Nephron (organoid): ENCODE results near the gene TMEM169.

ENCODE experiments used
- H3K27ac Mint-ChIP-seq, 3 experiments: 2 replicates each; pipeline ENCODE4 v1.8.0; 2020; ENCODE audit warnings: mixed read lengths in 3 of 3, mild to moderate bottlenecking in 2 of 3, moderate library complexity in 1 of 3
- H3K27me3 Mint-ChIP-seq: 2 replicates; pipeline ENCODE4 v1.8.0; 2021; ENCODE audit warnings: low read depth, mild to moderate bottlenecking, moderate library complexity, mixed read lengths
- H3K36me3 Mint-ChIP-seq: 2 replicates; pipeline ENCODE4 v1.8.0; 2020; ENCODE audit warnings: low read depth, mixed read lengths
- H3K4me1 Mint-ChIP-seq: 2 replicates; pipeline ENCODE4 v1.8.0; 2020; ENCODE audit warnings: mixed read lengths
- H3K4me3 Mint-ChIP-seq, 3 experiments: 2 replicates each; pipeline ENCODE4 v1.8.0; 2020; ENCODE audit warnings: mild to moderate bottlenecking in 3 of 3, mixed read lengths in 3 of 3, moderate library complexity in 2 of 3
- H3K9me3 Mint-ChIP-seq: 2 replicates; pipeline ENCODE4 v1.8.0; 2020; ENCODE audit warnings: mixed read lengths
- TF ChIP-seq, protein P1 (sequence below), 3 experiments: fragments of 200-600 bp; sonication (generic); IDR thresholded peaks; one replicate each; pipeline ENCODE4 v1.5.0; 2021; ENCODE audit warnings: antibody characterized with exemption in 3 of 3; ENCODE audit not compliant: unreplicated experiment in 3 of 3

Gene TMEM169

DNA sequence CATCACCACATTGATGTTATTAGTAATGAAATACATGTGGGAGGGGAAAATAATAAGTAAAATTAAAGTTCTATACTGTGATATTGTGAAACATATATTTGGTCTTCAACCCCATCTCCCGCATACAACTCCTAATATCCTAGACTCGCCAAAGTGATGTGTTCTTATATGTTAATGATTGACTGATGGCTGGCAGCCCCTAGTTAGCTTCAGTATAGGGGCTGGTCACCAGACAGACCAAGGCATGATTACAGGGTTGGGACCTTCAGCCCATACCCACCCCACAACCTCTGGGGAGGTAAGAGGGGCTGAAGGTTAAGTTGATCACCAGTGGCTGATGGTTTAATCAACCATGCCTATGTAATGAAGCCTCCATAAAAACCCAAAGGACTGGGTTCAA lies 40.3 kb upstream of the TMEM169 start:
- Mint-ChIP-seq H3K9me3 (no peaks in the 10 kb centered on the region), H3K27me3 (no peaks in the 10 kb centered on the region), H3K36me3 (peaks cover 32% of the 10 kb centered on the region), H3K27ac (no peak overlapping the region), H3K4me3 (no peak overlapping the region), H3K4me1 (no peaks in the 10 kb centered on the region)
- TF ChIP-seq, protein P1, sequence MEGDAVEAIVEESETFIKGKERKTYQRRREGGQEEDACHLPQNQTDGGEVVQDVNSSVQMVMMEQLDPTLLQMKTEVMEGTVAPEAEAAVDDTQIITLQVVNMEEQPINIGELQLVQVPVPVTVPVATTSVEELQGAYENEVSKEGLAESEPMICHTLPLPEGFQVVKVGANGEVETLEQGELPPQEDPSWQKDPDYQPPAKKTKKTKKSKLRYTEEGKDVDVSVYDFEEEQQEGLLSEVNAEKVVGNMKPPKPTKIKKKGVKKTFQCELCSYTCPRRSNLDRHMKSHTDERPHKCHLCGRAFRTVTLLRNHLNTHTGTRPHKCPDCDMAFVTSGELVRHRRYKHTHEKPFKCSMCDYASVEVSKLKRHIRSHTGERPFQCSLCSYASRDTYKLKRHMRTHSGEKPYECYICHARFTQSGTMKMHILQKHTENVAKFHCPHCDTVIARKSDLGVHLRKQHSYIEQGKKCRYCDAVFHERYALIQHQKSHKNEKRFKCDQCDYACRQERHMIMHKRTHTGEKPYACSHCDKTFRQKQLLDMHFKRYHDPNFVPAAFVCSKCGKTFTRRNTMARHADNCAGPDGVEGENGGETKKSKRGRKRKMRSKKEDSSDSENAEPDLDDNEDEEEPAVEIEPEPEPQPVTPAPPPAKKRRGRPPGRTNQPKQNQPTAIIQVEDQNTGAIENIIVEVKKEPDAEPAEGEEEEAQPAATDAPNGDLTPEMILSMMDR (IDR thresholded peaks at IDR 0.05; ENCODE audit: unreplicated experiment in 3 of 3): no peak

DNA sequence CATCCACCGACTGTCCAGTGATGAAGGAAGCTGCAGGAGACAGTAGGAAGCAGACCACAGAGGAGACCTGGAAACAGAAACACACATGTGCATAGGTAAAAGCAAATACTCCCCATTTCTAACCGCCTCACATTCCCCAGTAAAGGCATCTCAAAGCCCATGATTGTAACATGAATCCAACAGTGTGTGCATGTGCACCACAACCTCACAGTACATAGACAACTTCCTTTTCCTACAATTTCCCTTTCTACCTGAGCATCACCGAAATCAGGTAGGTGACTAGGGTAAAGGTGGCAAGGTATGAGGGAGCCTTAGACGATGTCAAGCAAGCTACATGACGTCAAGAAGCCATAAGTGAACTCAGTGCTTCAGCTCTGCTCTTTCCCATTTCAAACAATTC lies 37.8 kb upstream of the TMEM169 start:
- no peaks in the 10 kb centered on the region for H3K4me1 Mint-ChIP-seq
- no peaks in the 10 kb centered on the region for H3K9me3 Mint-ChIP-seq
- TF ChIP-seq, protein P1 (IDR thresholded peaks at IDR 0.05; ENCODE audit: unreplicated experiment in 3 of 3): no peak
- peak overlapping the region in 1 of 3 experiments; percentile 15 for H3K27ac Mint-ChIP-seq
- H3K36me3 Mint-ChIP-seq: peaks cover 26% of the 10 kb centered on the region
- no peaks in the 10 kb centered on the region for H3K27me3 Mint-ChIP-seq
- no peak overlapping the region for H3K4me3 Mint-ChIP-seq

DNA sequence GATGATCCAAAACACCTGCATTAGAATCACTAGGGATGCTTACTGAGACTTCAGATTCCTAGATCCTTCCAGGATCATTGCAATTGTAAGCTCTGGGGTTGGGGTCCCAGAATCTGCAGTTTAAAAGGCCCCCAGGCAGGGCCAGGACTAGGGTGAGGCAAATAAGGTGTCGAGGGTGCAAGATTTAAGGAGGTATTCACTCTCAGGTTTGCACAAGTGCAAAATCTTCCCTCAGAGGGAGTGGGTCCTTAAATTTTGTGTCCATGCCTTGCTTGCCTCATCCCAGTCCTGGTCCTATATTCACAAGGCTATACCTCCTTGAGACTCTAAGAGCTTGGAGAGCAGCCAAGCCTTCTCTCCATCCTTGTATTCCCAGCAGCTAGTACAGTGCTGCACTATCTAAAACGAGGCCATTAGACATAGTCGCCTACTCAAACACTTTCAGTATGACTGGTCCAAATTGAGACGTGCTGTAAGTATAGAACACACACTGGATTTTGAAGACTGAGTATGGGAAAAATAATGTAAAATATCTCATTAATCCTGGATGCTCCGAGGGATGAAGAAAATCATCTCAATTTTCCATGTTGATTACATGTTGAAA lies 36.7 kb upstream of the TMEM169 start:
- H3K36me3 Mint-ChIP-seq: peaks cover 23% of the 10 kb centered on the region
- no peak overlapping the region for H3K4me3 Mint-ChIP-seq
- H3K27ac Mint-ChIP-seq: peak overlapping the region in 1 of 3 experiments; percentile 4
- no peaks in the 10 kb centered on the region for H3K27me3 Mint-ChIP-seq
- no peaks in the 10 kb centered on the region for H3K9me3 Mint-ChIP-seq
- TF ChIP-seq, protein P1 (IDR thresholded peaks at IDR 0.05; ENCODE audit: unreplicated experiment in 3 of 3): no peak
- H3K4me1 Mint-ChIP-seq: no peaks in the 10 kb centered on the region

DNA sequence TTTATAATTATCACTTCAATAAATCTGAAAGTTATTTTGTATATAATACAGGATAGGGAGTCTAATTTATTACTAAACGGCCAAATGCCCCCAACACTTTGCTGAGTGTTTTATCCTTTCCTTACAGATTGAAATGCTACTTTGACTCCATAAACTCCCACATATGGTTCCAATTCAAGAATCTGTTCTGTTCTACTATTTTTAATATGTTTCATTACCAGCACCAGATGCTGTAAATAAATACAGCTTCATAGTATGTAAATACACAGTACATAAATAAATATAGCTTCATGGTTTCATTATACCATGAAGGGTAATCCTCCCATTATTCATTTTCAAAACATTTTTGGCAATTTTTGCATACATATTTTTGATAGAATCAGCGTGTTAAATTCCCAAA lies 34.3 kb upstream of the TMEM169 start:
- H3K4me1 Mint-ChIP-seq: no peaks in the 10 kb centered on the region

DNA sequence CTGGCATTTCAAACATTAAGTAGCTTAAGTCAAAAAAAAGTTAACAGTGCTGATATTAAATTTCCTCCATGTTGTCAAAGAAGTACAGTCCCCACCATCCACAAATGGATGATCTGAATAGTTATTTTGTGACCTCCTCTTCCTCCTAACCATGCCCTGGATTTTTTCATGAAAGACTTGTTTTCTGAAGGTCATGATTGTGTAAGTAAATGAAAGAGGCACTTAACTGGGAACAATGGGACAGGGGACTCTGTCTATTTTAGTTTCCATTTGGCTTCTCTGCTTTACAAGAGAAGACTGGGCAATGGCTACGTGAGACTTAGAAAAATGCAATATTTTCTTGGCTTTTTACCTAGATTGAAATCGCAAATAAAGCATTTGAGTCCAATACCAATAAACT lies 32.3 kb upstream of the TMEM169 start:
- peaks cover 27% of the 10 kb centered on the region for H3K36me3 Mint-ChIP-seq
- H3K27me3 Mint-ChIP-seq: no peaks in the 10 kb centered on the region
- no peak overlapping the region for H3K27ac Mint-ChIP-seq
- H3K4me1 Mint-ChIP-seq: no peaks in the 10 kb centered on the region
- no peaks in the 10 kb centered on the region for H3K9me3 Mint-ChIP-seq
- TF ChIP-seq, protein P1 (IDR thresholded peaks at IDR 0.05; ENCODE audit: unreplicated experiment in 3 of 3): no peak
- H3K4me3 Mint-ChIP-seq: no peak overlapping the region

More for the DNA sequence above, 34.3 kb upstream of the TMEM169 start:
- Mint-ChIP-seq H3K27ac (no peak overlapping the region), H3K9me3 (no peaks in the 10 kb centered on the region), H3K36me3 (peaks cover 34% of the 10 kb centered on the region), H3K4me3 (no peak overlapping the region), H3K27me3 (no peaks in the 10 kb centered on the region)
- TF ChIP-seq, protein P1 (IDR thresholded peaks at IDR 0.05; ENCODE audit: unreplicated experiment in 3 of 3): no peak

DNA sequence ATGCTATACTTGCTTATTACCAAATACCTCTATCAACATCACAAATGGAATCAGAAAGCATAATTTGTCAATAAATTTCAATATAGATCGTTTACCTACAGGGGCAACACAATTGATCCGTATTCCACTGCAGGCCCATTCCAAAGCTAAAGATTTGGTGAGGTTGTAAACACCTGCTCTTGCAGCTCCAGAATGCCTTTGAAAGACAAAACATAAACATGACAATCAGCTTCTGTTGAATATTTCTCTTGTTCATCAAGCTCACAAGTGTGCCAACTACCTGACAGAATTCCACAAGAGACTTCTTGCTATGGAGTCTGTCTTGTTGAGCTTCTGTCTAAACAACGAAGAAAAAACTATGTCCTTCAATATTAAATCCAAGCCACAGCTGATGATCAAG lies 30.4 kb upstream of the TMEM169 start:
- Mint-ChIP-seq H3K27ac (no peak overlapping the region), H3K27me3 (no peaks in the 10 kb centered on the region), H3K9me3 (no peaks in the 10 kb centered on the region), H3K4me1 (peaks cover 8% of the 10 kb centered on the region), H3K36me3 (peaks cover 34% of the 10 kb centered on the region), H3K4me3 (no peak overlapping the region)
- TF ChIP-seq, protein P1 (IDR thresholded peaks at IDR 0.05; ENCODE audit: unreplicated experiment in 3 of 3): no peak
